Measurements from ENCODE around the gene TTLL5.

GRCh38 chr14:75985618-75986438 lies 324.8 kb downstream of the TTLL5 start, which contains the start of gene IFT43:
- TF ChIP-seq CTCF (conservative IDR thresholded peaks at IDR 0.05 in 1 of 2, IDR thresholded peaks at IDR 0.05 in 1 of 2; ENCODE audit: low read depth in 1 of 2, low read length in 2 of 2), result no peak
- TF ChIP-seq EZH2 (IDR thresholded peaks at IDR 0.05; ENCODE audit: low read length, missing control alignments), result no peak
